Endodermal cell (in vitro differentiated cells): ENCODE data around the gene EIF1AY. TPM values are rescaled to one million over a fixed set of nuclear protein-coding genes. Genes with fewer than 3 reads are reported as not detected.

ENCODE experiments used
- DNase-seq: peaks from one replicate; pipeline ENCODE4 v3.0.0-alpha.2; 2017
- H3K27ac ChIP-seq: 2 replicates; pipeline ENCODE4 v1.5.1; 2013; ENCODE audit warnings: mild to moderate bottlenecking, low read depth, low read length, moderate library complexity
- H3K27me3 ChIP-seq: 2 replicates; pipeline ENCODE4 v1.6.1; 2013; ENCODE audit warnings: mild to moderate bottlenecking, low read length, moderate library complexity; ENCODE audit not compliant: insufficient read depth, control insufficient read depth, poor library complexity, severe bottlenecking
- H3K36me3 ChIP-seq: 2 replicates; pipeline ENCODE4 v1.7.0; 2013; ENCODE audit warnings: mild to moderate bottlenecking, low read length, moderate library complexity; ENCODE audit not compliant: control insufficient read depth, insufficient read depth
- H3K4me1 ChIP-seq: one replicate; pipeline ENCODE4 v1.7.0; 2013; ENCODE audit warnings: low read length; ENCODE audit not compliant: control insufficient read depth, insufficient read depth
- H3K4me3 ChIP-seq: 2 replicates; pipeline ENCODE4 v1.5.1; 2013; ENCODE audit warnings: mild to moderate bottlenecking, low read length, moderate library complexity
- H3K9ac ChIP-seq: 2 replicates; pipeline ENCODE4 v1.6.1; 2013; ENCODE audit warnings: mild to moderate bottlenecking, low read length, moderate library complexity; ENCODE audit not compliant: poor library complexity, severe bottlenecking; ENCODE audit errors: extremely low read depth
- H3K9me3 ChIP-seq: 2 replicates; pipeline ENCODE4 v1.6.1; 2013; ENCODE audit warnings: mild to moderate bottlenecking, low read length, moderate library complexity; ENCODE audit not compliant: control insufficient read depth
- H3K27ac Mint-ChIP-seq: 2 replicates; pipeline ENCODE4 v1.8.0; 2020; ENCODE audit warnings: mixed read lengths
- H3K27me3 Mint-ChIP-seq: 2 replicates; pipeline ENCODE4 v1.8.0; 2021; ENCODE audit warnings: mild to moderate bottlenecking, mixed read lengths; ENCODE audit not compliant: insufficient read depth
- H3K36me3 Mint-ChIP-seq: 2 replicates; pipeline ENCODE4 v1.8.0; 2020; ENCODE audit warnings: low read depth, mixed read lengths
- H3K4me1 Mint-ChIP-seq: 2 replicates; pipeline ENCODE4 v1.8.0; 2020; ENCODE audit warnings: mixed read lengths
- H3K4me3 Mint-ChIP-seq: 2 replicates; pipeline ENCODE4 v1.8.0; 2020; ENCODE audit warnings: mild to moderate bottlenecking, moderate library complexity, mixed read lengths
- H3K9me3 Mint-ChIP-seq: 2 replicates; pipeline ENCODE4 v1.8.0; 2020; ENCODE audit warnings: mild to moderate bottlenecking, mixed read lengths
- CTCF ChIP-seq: fragments of 200-600 bp; sonication (generic); conservative IDR thresholded peaks from 2 replicates; pipeline ENCODE4 v1.5.0; 2021; ENCODE audit warnings: antibody characterized with exemption, mild to moderate bottlenecking
- WGBS, 2 experiments: methylation state at CpG; one replicate each; pipeline versions ENCODE4 v1.1.5 to v1.1.7; 2013; ENCODE audit warnings: missing lambda C conversion rate in 2 of 2, mixed read lengths in 1 of 2; ENCODE audit not compliant: insufficient coverage in 1 of 2, insufficient read length in 1 of 2; 5-methylcytosine and 5-hydroxymethylcytosine counted together
- total RNA-seq, 2 donors: library from RNA; stranded (reverse); fragmentation: NEBNext Ultra II Directional in 1 of 2; extraction: Animal tissue kit (Norgen Biotek cat#: 25700) in 1 of 2; gene quantifications; 2 replicates in 1 of 2; 3 replicates in 1 of 2; pipeline ENCODE4 v1.2.1, GENCODE V29; 2021

EIF1AY gene
- total RNA-seq, 2 donors from 2014 or later: 46.3 TPM; not detected in 1

- Histone ChIP-seq H3K27ac (no peak overlapping the region), H3K9ac (peak overlapping the region; percentile 82), H3K9me3 (no peaks in the 10 kb centered on the region), H3K4me1 (no peaks in the 10 kb centered on the region), H3K4me3 (peak overlapping the region; percentile 95), H3K27me3 (no peaks in the 10 kb centered on the region), H3K36me3 (no peaks in the 10 kb centered on the region)
- H3K27me3 Mint-ChIP-seq: no peaks in the 10 kb centered on the region
- no peak overlapping the region for H3K4me3 Mint-ChIP-seq
- H3K4me1 Mint-ChIP-seq: no peaks in the 10 kb centered on the region
- TF ChIP-seq CTCF: no peak
- no peak overlapping the region for H3K27ac Mint-ChIP-seq
- H3K9me3 Mint-ChIP-seq: no peaks in the 10 kb centered on the region
- 6% methylated on average over 2 of the region's 5 CpGs; no CpG with 5 or more reads in 1 of the 2 experiments for WGBS, 2 experiments
- no peak for DNase-seq
- no peaks in the 10 kb centered on the region for H3K36me3 Mint-ChIP-seq
Measured at GRCh38 chrY:20576506-20576905, 930 bp downstream of the EIF1AY start.

- DNase-seq: no peak
- 94 to 100% methylated on average over 2 to 3 of the region's 3 CpGs for WGBS, 2 experiments
- no peaks in the 10 kb centered on the region for H3K4me1 Mint-ChIP-seq
- H3K27me3 Mint-ChIP-seq: no peaks in the 10 kb centered on the region
- TF ChIP-seq CTCF: no peak
- H3K27ac Mint-ChIP-seq: no peak overlapping the region
- H3K36me3 ChIP-seq: no peaks in the 10 kb centered on the region
- no peak overlapping the region for H3K27ac ChIP-seq
- H3K9me3 ChIP-seq: no peaks in the 10 kb centered on the region
- no peaks in the 10 kb centered on the region for H3K27me3 ChIP-seq
- no peak overlapping the region for H3K4me3 Mint-ChIP-seq
- H3K36me3 Mint-ChIP-seq: no peaks in the 10 kb centered on the region
- H3K4me1 ChIP-seq: no peaks in the 10 kb centered on the region
- no peaks in the 10 kb centered on the region for H3K9me3 Mint-ChIP-seq
- no peak overlapping the region for H3K9ac ChIP-seq
- peak overlapping the region; percentile 95 for H3K4me3 ChIP-seq
Measured at GRCh38 chrY:20578206-20578605, 2.6 kb downstream of the EIF1AY start.

DNA sequence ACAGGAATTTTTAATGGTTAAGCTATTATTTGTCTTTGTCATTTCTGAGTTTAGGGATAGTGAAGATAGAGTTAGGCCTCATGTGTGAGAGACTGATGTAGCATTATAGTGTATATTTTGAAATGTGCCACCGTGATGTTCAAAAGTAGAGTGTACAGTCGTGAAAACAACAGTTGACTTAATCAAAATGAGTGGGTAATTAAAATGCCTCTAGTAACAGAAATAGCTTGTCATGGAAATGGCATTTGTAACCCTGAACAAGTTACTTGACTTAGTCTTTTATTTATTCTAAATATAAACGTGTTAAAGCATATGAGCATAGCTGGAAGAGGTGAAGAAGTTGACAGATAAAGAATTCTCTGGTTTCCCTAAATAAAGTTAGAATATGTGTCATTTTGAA, 6.1 kb downstream of the EIF1AY start:
- Mint-ChIP-seq H3K27ac (no peak overlapping the region), H3K4me1 (no peaks in the 10 kb centered on the region), H3K36me3 (no peaks in the 10 kb centered on the region), H3K27me3 (no peaks in the 10 kb centered on the region), H3K9me3 (no peaks in the 10 kb centered on the region), H3K4me3 (no peak overlapping the region)
- 95% methylated on average over 3 of the region's 3 CpGs; no CpG with 5 or more reads in 1 of the 2 experiments for WGBS, 2 experiments
- H3K4me3 ChIP-seq: no peak overlapping the region
- no peak for TF ChIP-seq CTCF
- no peaks in the 10 kb centered on the region for H3K9me3 ChIP-seq
- no peak overlapping the region for H3K9ac ChIP-seq
- no peaks in the 10 kb centered on the region for H3K36me3 ChIP-seq
- H3K27me3 ChIP-seq: no peaks in the 10 kb centered on the region
- H3K27ac ChIP-seq: no peak overlapping the region
- no peak for DNase-seq
- no peaks in the 10 kb centered on the region for H3K4me1 ChIP-seq
